ENCODE measurements around the gene CFAP77. TPM values are rescaled to one million over a fixed set of nuclear protein-coding genes. Genes with fewer than 3 reads are reported as not detected.

CFAP77 gene
- total RNA-seq, 1 experiment from 2014 or later: not detected

GRCh38 chr9:132548751-132549640 lies 139.0 kb downstream of the CFAP77 start:
- ChIA-PET POLR2A (ENCODE audit: low non-redundant PET) (no interaction called here), CTCF (interaction anchor here (0.5 kb wide), 1 partner anchor 93 kb away, joined by 3 read pairs; no protein-coding TSS in a partner anchor)
- H3K4me3 ChIP-seq (ENCODE audit: low read depth, low read length, poor library complexity, severe bottlenecking): no peak overlapping the region
- no TSS peak for BruUV-seq (replicated peaks)
- no peak overlapping the region for H3K27ac ChIP-seq (ENCODE audit: low read depth, low read length, poor library complexity, severe bottlenecking)
- H3K9me3 ChIP-seq (ENCODE audit: low read depth, low read length, poor library complexity, severe bottlenecking): no peaks in the 10 kb centered on the region
- TF ChIP-seq EZH2 (IDR thresholded peaks at IDR 0.05; ENCODE audit: borderline replicate concordance, low read depth, low read length, poor library complexity, severe bottlenecking): no peak
- TF ChIP-seq, protein P1, sequence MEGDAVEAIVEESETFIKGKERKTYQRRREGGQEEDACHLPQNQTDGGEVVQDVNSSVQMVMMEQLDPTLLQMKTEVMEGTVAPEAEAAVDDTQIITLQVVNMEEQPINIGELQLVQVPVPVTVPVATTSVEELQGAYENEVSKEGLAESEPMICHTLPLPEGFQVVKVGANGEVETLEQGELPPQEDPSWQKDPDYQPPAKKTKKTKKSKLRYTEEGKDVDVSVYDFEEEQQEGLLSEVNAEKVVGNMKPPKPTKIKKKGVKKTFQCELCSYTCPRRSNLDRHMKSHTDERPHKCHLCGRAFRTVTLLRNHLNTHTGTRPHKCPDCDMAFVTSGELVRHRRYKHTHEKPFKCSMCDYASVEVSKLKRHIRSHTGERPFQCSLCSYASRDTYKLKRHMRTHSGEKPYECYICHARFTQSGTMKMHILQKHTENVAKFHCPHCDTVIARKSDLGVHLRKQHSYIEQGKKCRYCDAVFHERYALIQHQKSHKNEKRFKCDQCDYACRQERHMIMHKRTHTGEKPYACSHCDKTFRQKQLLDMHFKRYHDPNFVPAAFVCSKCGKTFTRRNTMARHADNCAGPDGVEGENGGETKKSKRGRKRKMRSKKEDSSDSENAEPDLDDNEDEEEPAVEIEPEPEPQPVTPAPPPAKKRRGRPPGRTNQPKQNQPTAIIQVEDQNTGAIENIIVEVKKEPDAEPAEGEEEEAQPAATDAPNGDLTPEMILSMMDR (conservative IDR thresholded peaks at IDR 0.05; ENCODE audit: low read depth, low read length): no peak
- DNase-seq (ENCODE audit: low spot score): peak; percentile 26
- no peaks in the 10 kb centered on the region for H3K36me3 ChIP-seq (ENCODE audit: insufficient read depth, low read length, poor library complexity, severe bottlenecking)
- H3K4me1 ChIP-seq (ENCODE audit: insufficient read depth, low read length, poor library complexity, severe bottlenecking): peaks cover 12% of the 10 kb centered on the region
- H3K27me3 ChIP-seq (replicated peaks; ENCODE audit: insufficient read depth, low read depth, low read length, poor library complexity): peaks cover 3% of the 10 kb centered on the region
- intact Hi-C loops (cut with micrococcal nuclease; ENCODE audit: unreplicated experiment): no loop called here

DNA sequence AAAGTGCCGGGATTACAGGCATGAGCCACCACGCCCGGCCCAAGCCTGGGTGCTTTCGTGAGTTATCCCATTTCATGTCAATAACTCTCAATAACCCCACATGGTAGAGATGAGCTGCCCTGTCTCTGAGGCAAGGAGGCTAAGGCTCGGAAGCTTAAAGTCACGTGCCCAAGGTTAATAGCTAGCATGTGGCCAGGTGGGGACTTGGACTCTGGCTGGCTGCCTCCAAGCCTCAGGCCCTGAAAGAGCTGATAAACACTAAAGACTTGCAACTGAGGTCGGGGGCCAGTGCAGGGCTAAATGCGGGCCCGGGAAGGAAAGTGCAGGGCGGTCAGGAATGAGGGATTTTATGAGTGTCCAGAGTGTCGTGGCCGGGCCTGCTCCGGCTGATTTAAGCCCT lies 141.5 kb downstream of the CFAP77 start:
- ChIA-PET POLR2A (ENCODE audit: low non-redundant PET) (no interaction called here), CTCF (interaction anchor here (0.6 kb wide), 1 partner anchor 389 kb away, joined by 7 read pairs; the partner anchor contains the start of gene NTNG2)
- Histone ChIP-seq H3K4me3 (ENCODE audit: low read depth, low read length, poor library complexity, severe bottlenecking) (no peak overlapping the region), H3K27ac (ENCODE audit: low read depth, low read length, poor library complexity, severe bottlenecking) (no peak overlapping the region), H3K9me3 (ENCODE audit: low read depth, low read length, poor library complexity, severe bottlenecking) (no peaks in the 10 kb centered on the region), H3K27me3 (replicated peaks; ENCODE audit: insufficient read depth, low read depth, low read length, poor library complexity) (peaks cover 27% of the 10 kb centered on the region), H3K36me3 (ENCODE audit: insufficient read depth, low read length, poor library complexity, severe bottlenecking) (no peaks in the 10 kb centered on the region), H3K4me1 (ENCODE audit: insufficient read depth, low read length, poor library complexity, severe bottlenecking) (peaks cover 4% of the 10 kb centered on the region)
- intact Hi-C loops (cut with micrococcal nuclease; ENCODE audit: unreplicated experiment): no loop called here
- DNase-seq (ENCODE audit: low spot score): no peak
- no peak for TF ChIP-seq EZH2 (IDR thresholded peaks at IDR 0.05; ENCODE audit: borderline replicate concordance, low read depth, low read length, poor library complexity, severe bottlenecking)
- TF ChIP-seq, protein P1 (conservative IDR thresholded peaks at IDR 0.05; ENCODE audit: low read depth, low read length): no peak
- no TSS peak for BruUV-seq (replicated peaks)

- Histone ChIP-seq H3K27ac (ENCODE audit: low read depth, low read length, poor library complexity, severe bottlenecking) (no peak overlapping the region), H3K27me3 (replicated peaks; ENCODE audit: insufficient read depth, low read depth, low read length, poor library complexity) (peaks cover 31% of the 10 kb centered on the region), H3K9me3 (ENCODE audit: low read depth, low read length, poor library complexity, severe bottlenecking) (no peaks in the 10 kb centered on the region), H3K4me3 (ENCODE audit: low read depth, low read length, poor library complexity, severe bottlenecking) (no peak overlapping the region), H3K36me3 (ENCODE audit: insufficient read depth, low read length, poor library complexity, severe bottlenecking) (no peaks in the 10 kb centered on the region), H3K4me1 (ENCODE audit: insufficient read depth, low read length, poor library complexity, severe bottlenecking) (no peaks in the 10 kb centered on the region)
- ChIA-PET POLR2A (ENCODE audit: low non-redundant PET) (no interaction called here), CTCF (no interaction called here)
- DNase-seq (ENCODE audit: low spot score): no peak
- intact Hi-C loops (cut with micrococcal nuclease; ENCODE audit: unreplicated experiment): no loop called here
- BruUV-seq (replicated peaks): no TSS peak
- TF ChIP-seq EZH2 (IDR thresholded peaks at IDR 0.05; ENCODE audit: borderline replicate concordance, low read depth, low read length, poor library complexity, severe bottlenecking): no peak
- TF ChIP-seq, protein P1 (conservative IDR thresholded peaks at IDR 0.05; ENCODE audit: low read depth, low read length): no peak
These were observed 142.0 kb downstream of the CFAP77 start for GRCh38 chr9:132552041-132552440.

All from A673 (cell line).